HL-60 (cell line): Measurements from ENCODE around the gene ZMAT5.

Experiments
- POLR2AphosphoS5 ChIP-seq: IDR thresholded peaks from 2 replicates; pipeline ENCODE4 v1.6.1; 2012; ENCODE audit warnings: low read depth
- TF ChIP-seq, protein P1 (sequence below): IDR thresholded peaks from one replicate; pipeline ENCODE4 v1.5.1; 2011; ENCODE audit warnings: low read length, control low read depth, inconsistent platforms; ENCODE audit not compliant: insufficient read depth

DNA sequence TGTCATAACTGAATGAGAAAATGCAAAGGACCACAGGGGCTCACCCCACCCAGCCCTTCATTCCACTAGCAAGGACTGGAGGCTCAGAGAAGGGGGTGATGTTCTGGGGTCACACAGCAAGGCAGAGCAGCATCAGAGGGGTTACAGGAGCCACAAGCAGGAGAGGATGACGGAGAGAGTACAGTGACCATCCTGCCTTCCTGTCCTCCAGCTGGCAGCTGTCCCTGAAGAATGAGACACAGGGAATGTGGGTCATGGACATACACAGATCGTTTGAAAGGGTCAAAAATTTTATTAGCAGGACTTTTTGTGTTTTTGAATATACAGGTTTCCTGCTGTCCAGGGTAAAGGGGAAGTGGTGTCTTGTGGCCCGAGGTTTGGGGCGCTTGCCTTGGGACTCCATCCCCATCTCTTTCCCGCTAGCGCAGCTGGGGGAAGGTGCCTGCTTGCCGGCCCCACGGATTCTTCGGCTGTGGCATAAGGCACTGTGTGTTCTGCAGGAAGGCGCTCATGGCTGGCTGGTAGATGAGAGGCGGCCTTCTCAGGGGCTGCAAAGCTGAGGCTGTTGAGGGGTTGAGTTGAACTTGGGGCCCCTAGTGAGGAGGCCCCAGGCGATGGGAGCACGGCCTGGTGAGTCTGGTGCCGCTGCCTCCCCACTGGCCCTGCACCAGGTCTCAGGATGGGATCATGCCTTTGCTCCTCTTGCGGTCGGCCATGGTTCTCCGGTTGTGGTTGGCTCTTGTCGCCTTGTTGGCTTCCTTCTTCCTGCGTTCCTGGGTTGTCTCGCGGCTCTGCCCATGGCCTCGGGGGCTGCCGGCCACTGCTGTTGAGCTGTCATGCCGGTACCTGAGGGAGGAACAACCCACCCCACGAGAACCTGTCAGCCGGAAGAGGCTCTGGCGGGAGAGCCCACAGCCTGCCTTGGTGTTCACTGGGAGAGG, 21.8 kb upstream of the ZMAT5 start:
- TF ChIP-seq, protein P1, sequence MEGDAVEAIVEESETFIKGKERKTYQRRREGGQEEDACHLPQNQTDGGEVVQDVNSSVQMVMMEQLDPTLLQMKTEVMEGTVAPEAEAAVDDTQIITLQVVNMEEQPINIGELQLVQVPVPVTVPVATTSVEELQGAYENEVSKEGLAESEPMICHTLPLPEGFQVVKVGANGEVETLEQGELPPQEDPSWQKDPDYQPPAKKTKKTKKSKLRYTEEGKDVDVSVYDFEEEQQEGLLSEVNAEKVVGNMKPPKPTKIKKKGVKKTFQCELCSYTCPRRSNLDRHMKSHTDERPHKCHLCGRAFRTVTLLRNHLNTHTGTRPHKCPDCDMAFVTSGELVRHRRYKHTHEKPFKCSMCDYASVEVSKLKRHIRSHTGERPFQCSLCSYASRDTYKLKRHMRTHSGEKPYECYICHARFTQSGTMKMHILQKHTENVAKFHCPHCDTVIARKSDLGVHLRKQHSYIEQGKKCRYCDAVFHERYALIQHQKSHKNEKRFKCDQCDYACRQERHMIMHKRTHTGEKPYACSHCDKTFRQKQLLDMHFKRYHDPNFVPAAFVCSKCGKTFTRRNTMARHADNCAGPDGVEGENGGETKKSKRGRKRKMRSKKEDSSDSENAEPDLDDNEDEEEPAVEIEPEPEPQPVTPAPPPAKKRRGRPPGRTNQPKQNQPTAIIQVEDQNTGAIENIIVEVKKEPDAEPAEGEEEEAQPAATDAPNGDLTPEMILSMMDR, result no peak
- TF ChIP-seq POLR2AphosphoS5, result no peak
